ES-I3 (cell line): ENCODE results near the gene MAPT.
"Not testable (repeated sequence)": the region's sequence is repeated elsewhere in the genome, so short reads cannot be mapped to it uniquely, and the experiment has no call there.

ENCODE experiments used
- H3K36me3 ChIP-seq: 2 replicates; pipeline ENCODE4 v1.6.1; 2013; ENCODE audit warnings: mild to moderate bottlenecking, low read length, control low read depth, moderate library complexity; ENCODE audit not compliant: insufficient read depth
- H3K4me1 ChIP-seq: 2 replicates; pipeline ENCODE4 v1.6.1; 2013; ENCODE audit warnings: mild to moderate bottlenecking, control low read depth, low read length; ENCODE audit not compliant: insufficient read depth
- H3K9ac ChIP-seq: 2 replicates; pipeline ENCODE4 v1.6.1; 2013; ENCODE audit warnings: low read depth, mild to moderate bottlenecking, low read length, moderate library complexity
- H3K9me3 ChIP-seq: 2 replicates; pipeline ENCODE4 v1.6.1; 2013; ENCODE audit warnings: mild to moderate bottlenecking, low read length, moderate library complexity; ENCODE audit not compliant: control insufficient read depth, insufficient read depth

MAPT gene

GRCh38 chr17:46020023-46020761 lies 125.8 kb downstream of the MAPT start:
- no peaks in the 10 kb centered on the region for H3K4me1 ChIP-seq
- no peaks in the 10 kb centered on the region for H3K36me3 ChIP-seq
- H3K9me3 ChIP-seq: peaks cover 6% of the 10 kb centered on the region; the same call in 1 of the 2 replicates
- no peak overlapping the region for H3K9ac ChIP-seq

GRCh38 chr17:46020998-46021397 lies 126.6 kb downstream of the MAPT start:
- no peak overlapping the region for H3K9ac ChIP-seq
- peaks cover 6% of the 10 kb centered on the region; the same call in 1 of the 2 replicates for H3K9me3 ChIP-seq
- H3K36me3 ChIP-seq: no peaks in the 10 kb centered on the region
- H3K4me1 ChIP-seq: no peaks in the 10 kb centered on the region

- H3K4me1 ChIP-seq: peaks cover 16% of the 10 kb centered on the region
- not testable (repeated sequence) for H3K9me3 ChIP-seq, H3K9ac ChIP-seq, H3K36me3 ChIP-seq
Measured at GRCh38 chr17:46023366-46023765, 129.0 kb downstream of the MAPT start.

- Histone ChIP-seq H3K9me3 (0 out of 2 replicates have a peak, but pooled peaks cover under 1% of the 10 kb centered on the region), H3K4me1 (peaks cover 21% of the 10 kb centered on the region), H3K36me3 (no peaks in the 10 kb centered on the region), H3K9ac (no peak overlapping the region)
Measured at GRCh38 chr17:46023783-46024388, 129.5 kb downstream of the MAPT start.

- Histone ChIP-seq H3K9ac (no peak overlapping the region), H3K4me1 (peaks cover 23% of the 10 kb centered on the region), H3K36me3 (no peaks in the 10 kb centered on the region), H3K9me3 (no peaks in the 10 kb centered on the region)
Measured at GRCh38 chr17:46024590-46024989, 130.2 kb downstream of the MAPT start.

GRCh38 chr17:46025060-46025459 lies 130.7 kb downstream of the MAPT start:
- H3K36me3 ChIP-seq: no peaks in the 10 kb centered on the region
- H3K4me1 ChIP-seq: peaks cover 23% of the 10 kb centered on the region
- no peaks in the 10 kb centered on the region for H3K9me3 ChIP-seq
- no peak overlapping the region for H3K9ac ChIP-seq

GRCh38 chr17:46025510-46026165 lies 131.3 kb downstream of the MAPT start:
- Histone ChIP-seq H3K4me1 (peaks cover 23% of the 10 kb centered on the region), H3K9ac (no peak overlapping the region), H3K9me3 (no peaks in the 10 kb centered on the region), H3K36me3 (peaks cover 3% of the 10 kb centered on the region; the same call in 1 of the 2 replicates)

- no peak overlapping the region for H3K9ac ChIP-seq
- H3K4me1 ChIP-seq: peaks cover 23% of the 10 kb centered on the region
- peaks cover 8% of the 10 kb centered on the region for H3K36me3 ChIP-seq
- no peaks in the 10 kb centered on the region for H3K9me3 ChIP-seq
Measured at GRCh38 chr17:46026166-46027047, 132.1 kb downstream of the MAPT start.

GRCh38 chr17:46027048-46027975 lies 133.0 kb downstream of the MAPT start:
- no peak overlapping the region for H3K9ac ChIP-seq
- peaks cover 23% of the 10 kb centered on the region for H3K4me1 ChIP-seq
- peaks cover 11% of the 10 kb centered on the region for H3K36me3 ChIP-seq
- no peaks in the 10 kb centered on the region for H3K9me3 ChIP-seq

GRCh38 chr17:46027976-46028325 lies 133.6 kb downstream of the MAPT start:
- no peak overlapping the region for H3K9ac ChIP-seq
- peaks cover 17% of the 10 kb centered on the region for H3K36me3 ChIP-seq
- no peaks in the 10 kb centered on the region for H3K9me3 ChIP-seq
- peaks cover 23% of the 10 kb centered on the region for H3K4me1 ChIP-seq

- Histone ChIP-seq H3K4me1 (peaks cover 23% of the 10 kb centered on the region), H3K9me3 (no peaks in the 10 kb centered on the region), H3K9ac (no peak overlapping the region), H3K36me3 (peaks cover 21% of the 10 kb centered on the region)
Measured at GRCh38 chr17:46028374-46028773, 134.0 kb downstream of the MAPT start.

- Histone ChIP-seq H3K4me1 (peaks cover 23% of the 10 kb centered on the region), H3K9ac (no peak overlapping the region), H3K9me3 (no peaks in the 10 kb centered on the region), H3K36me3 (peaks cover 28% of the 10 kb centered on the region)
Measured at GRCh38 chr17:46028981-46029565, 134.7 kb downstream of the MAPT start.

- Histone ChIP-seq H3K9me3 (no peaks in the 10 kb centered on the region), H3K4me1 (peaks cover 23% of the 10 kb centered on the region), H3K9ac (no peak overlapping the region), H3K36me3 (peaks cover 34% of the 10 kb centered on the region)
Measured at GRCh38 chr17:46029627-46030026, 135.3 kb downstream of the MAPT start.
